GM12892 (cell line): ENCODE results near the gene PGF.

ENCODE experiments used
- POLR2A ChIP-seq: IDR thresholded peaks from 2 replicates; pipeline ENCODE4 v1.6.1; 2011; ENCODE audit warnings: low read depth, low read length, control low read depth
- TAF1 ChIP-seq: IDR thresholded peaks from 2 replicates; pipeline ENCODE4 v1.6.1; 2011; ENCODE audit warnings: low read depth, mild to moderate bottlenecking, control low read depth, low read length, borderline replicate concordance

GRCh38 chr14:74911221-74911620 lies 44.2 kb downstream of the PGF start:
- no peak for TF ChIP-seq POLR2A
- TF ChIP-seq TAF1: no peak
